ENCODE measurements around the gene MTFR1L.
"Not testable (repeated sequence)": the region's sequence is repeated elsewhere in the genome, so short reads cannot be mapped to it uniquely, and the experiment has no call there.

DNA sequence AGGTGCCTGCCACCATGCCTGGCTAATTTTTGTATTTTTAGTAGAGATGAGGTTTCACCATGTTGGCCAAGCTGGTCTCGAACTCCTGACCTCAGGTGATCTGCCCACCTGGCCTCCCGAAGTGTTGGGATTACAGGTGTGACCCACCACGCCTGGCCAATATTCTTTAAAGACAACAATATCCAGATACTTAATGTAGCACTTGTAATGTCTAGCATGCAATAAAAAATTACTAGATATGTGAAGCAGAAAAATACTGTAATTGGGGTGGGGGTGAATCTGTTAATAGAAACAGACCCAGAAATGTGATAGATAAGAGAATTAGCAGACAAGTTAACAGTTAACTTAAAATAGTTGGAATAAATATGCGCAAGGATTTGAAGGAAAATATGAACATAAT lies 20.1 kb downstream of the MTFR1L start:
- TF ChIP-seq, protein P1, sequence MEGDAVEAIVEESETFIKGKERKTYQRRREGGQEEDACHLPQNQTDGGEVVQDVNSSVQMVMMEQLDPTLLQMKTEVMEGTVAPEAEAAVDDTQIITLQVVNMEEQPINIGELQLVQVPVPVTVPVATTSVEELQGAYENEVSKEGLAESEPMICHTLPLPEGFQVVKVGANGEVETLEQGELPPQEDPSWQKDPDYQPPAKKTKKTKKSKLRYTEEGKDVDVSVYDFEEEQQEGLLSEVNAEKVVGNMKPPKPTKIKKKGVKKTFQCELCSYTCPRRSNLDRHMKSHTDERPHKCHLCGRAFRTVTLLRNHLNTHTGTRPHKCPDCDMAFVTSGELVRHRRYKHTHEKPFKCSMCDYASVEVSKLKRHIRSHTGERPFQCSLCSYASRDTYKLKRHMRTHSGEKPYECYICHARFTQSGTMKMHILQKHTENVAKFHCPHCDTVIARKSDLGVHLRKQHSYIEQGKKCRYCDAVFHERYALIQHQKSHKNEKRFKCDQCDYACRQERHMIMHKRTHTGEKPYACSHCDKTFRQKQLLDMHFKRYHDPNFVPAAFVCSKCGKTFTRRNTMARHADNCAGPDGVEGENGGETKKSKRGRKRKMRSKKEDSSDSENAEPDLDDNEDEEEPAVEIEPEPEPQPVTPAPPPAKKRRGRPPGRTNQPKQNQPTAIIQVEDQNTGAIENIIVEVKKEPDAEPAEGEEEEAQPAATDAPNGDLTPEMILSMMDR (IDR thresholded peaks at IDR 0.05): not testable (repeated sequence)
- not testable (repeated sequence) for TF ChIP-seq POLR2AphosphoS5 (IDR thresholded peaks at IDR 0.05); POLR2A (IDR thresholded peaks at IDR 0.05; ENCODE audit: low read depth); EP300 (IDR thresholded peaks at IDR 0.05)

All from esophagus muscularis mucosa (tissue), 4 donors.